HS-5 (cell line): ENCODE data around the gene TTBK1.
A peak's percentile ranks its signal among the peaks of the same experiment; 100 is the strongest.

Source experiments
- DNase-seq: peaks from one replicate; pipeline ENCODE4 v3.0.0-alpha.2; 2012; ENCODE audit warnings: low read depth

Gene TTBK1

GRCh38 chr6:43223175-43223574, 20.1 kb upstream of the TTBK1 start:
- DNase-seq, result no peak

GRCh38 chr6:43226192-43226851, 17.0 kb upstream of the TTBK1 start:
- DNase-seq, result no peak

DNA sequence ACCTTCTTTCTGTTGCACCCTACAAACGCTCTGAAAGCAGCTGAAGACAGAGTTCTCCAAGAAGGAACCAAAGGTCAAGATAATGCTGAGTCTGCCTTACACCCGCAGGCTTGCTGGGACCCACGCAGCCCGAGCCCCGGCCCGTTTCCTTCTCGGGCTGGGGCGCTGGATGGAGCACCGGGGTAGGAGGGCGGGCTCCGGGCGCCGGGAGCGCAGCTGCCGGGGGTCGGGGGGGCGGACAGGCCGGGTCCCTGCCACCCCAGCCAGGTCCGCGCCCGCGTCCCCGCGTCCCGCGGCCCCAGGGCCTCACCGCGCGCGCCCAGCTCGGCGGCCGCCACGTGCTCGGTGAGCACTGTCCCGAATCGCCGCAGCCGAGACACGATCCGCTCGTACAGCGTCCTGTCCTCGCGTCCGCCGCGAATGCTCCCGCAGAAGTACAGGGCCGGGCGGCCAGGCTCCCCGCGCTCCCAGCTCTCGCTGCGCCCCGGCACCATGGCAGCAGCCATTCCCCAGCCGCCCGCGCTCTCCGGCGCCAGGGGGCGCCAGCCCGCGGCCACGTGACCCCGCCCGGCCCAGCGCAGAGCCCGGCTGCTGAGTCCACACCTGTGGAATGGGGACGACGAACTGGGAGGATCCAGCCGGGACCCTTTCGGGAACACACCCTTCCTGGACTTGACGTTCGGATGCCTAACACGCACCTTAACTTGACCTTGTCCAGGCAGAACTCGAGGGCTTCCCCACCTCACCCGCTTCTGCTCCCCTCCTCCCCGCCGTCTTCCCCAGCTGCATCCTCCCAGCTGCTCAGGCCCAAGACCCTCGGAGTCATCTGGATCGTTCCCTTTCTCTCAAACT, 14.1 kb upstream of the TTBK1 start, which contains the start of gene DNPH1:
DNPH1 (minus strand) TSS at position 531 of the 852 bp plus-strand sequence; CDS start at position 506, 25 bp downstream.
- peak; percentile 32 for DNase-seq

- no peak for DNase-seq
Measured at GRCh38 chr6:43229803-43230620, 13.3 kb upstream of the TTBK1 start.

- no peak for DNase-seq
Measured at GRCh38 chr6:43231053-43231452, 12.2 kb upstream of the TTBK1 start.

DNA sequence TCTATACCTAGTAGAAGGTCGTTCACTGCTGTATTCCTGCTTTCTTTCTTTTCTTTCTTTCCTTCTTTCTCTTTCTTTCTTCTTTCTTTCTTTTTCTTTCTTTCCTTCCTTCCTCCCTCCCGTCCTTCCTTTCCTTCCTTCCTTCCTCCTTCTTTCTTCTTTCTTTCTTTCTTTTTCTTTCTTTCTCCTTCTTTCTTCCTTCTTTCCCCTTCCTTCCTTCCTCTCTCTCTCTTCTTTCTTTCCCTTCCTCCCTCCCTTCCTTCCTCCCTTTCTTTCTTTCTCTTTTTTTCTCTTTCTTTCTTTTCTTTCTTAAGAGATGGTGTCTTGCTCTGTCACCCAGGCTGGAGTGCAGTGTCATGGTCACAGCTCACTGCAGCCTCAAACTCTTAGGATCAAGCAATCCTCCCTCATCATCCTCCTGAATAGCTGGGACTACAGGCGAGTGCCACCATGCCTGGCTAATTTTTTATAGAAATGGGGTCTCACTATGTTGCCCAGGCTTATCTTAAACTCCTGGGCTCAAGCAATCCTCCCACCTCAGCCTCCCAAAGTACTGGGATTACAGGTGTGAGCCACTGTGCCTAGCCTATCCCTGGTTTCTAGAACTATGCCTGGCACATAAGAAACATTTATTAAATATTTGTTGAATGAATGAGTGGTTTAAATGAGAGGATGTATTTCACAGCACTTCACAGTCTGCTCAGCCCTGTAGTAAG, 11.4 kb upstream of the TTBK1 start:
- DNase-seq, result no peak

DNA sequence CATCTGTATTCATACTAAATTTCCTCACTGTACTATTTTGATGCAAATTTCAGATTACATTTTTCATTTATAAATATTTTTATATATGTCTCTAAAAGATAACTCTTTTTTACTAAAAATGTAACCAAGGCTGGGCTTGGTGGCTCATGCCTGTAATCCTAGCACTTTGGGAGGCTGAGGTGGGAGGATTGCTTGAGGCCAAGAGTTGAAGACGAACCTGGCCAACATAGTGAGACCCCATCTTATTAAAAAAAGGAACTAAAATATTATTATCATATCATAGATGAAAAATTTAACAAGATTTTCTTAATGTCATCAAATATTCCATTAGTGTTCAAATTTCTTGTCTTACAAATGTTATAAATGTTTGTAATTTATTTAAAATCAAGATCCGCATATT, 7.4 kb upstream of the TTBK1 start:
- DNase-seq, result no peak

- no peak for DNase-seq
Measured at GRCh38 chr6:43239054-43239453, 4.2 kb upstream of the TTBK1 start.

GRCh38 chr6:43240950-43241349, 2.3 kb upstream of the TTBK1 start:
- no peak for DNase-seq

DNA sequence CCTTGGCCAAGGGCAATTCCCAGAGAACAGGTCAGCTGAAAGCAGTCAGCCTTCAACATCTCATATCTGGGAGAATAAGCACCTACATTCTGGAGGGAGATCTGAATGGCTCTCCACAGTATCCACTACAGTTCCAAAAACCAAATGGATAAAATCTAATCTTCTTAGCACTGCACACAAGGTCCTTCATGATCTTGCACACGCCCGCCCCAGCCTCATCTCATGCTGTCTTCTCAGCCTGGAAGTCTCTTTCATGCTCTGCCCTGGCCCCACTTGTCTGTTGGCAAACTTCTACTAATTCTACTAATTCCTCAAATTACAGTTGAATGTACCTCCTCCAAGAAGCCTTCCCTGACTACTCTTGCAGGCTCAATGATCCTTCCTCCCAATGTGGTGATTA, 1.8 kb upstream of the TTBK1 start:
- no peak for DNase-seq

DNA sequence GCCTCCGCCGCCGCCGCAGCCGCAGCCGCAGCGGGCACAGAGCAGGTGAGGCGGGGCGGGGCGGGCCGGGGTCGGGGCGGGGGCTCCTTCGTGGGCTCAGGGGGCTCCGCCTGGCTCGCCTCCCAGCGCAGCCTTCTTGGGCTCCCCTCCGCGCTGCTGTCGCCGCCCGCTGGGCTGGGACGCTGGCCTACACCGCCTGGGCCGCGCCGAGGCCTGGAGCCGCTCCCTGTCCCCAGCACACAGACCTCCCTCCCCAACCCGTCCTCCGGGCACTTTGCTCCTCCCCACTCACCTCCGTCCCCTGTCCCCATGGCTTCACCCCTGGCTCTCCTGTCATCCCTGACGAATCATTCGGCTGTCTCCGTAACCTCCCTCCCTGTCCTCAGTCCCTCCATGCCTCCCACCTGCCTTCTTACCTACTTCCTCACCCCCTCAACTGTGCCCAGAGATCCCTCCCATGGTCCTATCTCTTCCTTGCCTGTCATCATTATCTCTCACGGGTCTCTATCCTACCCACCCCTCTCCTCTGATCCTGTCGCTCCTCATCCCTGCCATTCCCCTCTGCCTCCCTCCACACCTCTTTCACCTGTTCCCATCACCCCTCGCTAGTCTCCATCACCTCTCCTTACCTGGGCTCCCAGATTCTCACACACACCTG, 512 bp downstream of the TTBK1 start:
- DNase-seq, result no peak

- no peak for DNase-seq
Measured at GRCh38 chr6:43246301-43247113, 3.2 kb downstream of the TTBK1 start.

- DNase-seq, result no peak
Measured at GRCh38 chr6:43247114-43247999, 4.1 kb downstream of the TTBK1 start.

DNA sequence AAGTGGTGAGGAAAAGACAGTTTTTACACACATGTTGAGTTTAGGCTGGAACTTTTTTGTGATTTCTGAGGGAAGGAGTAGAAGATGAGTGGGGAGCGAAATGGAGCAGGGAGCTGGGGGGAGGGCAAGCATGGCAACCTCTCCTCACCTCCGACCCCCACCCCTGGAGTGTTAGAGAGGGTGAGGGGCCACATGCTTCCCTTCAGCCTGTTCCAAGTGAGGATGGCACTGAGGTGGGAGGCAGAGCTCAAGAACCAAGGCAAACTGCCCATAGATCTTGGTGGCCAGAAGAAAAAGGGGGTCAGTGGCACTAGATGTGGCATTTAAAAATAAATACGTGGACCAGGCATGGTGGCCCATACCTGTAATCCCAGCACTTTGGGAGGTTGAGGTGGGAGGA, 4.8 kb downstream of the TTBK1 start:
- DNase-seq, result no peak

DNA sequence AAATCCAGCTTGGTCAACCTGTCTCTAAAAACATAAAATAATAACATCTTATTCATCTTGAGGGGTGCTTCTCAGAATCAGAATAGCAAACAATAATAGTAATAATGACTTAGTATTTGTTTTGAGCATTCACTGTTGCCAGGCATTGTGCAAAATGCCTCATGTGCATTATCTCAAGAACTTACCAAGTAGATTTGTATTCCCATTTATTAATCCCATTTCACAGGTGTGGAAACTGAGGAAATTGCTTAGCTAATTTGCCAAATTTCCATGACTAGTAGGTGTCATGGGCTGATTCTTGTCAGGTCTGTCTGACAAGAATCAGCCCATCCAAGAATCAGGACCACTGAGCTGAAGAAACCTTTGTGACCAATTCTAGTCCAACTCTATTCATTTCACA, 5.5 kb downstream of the TTBK1 start:
- no peak for DNase-seq

DNA sequence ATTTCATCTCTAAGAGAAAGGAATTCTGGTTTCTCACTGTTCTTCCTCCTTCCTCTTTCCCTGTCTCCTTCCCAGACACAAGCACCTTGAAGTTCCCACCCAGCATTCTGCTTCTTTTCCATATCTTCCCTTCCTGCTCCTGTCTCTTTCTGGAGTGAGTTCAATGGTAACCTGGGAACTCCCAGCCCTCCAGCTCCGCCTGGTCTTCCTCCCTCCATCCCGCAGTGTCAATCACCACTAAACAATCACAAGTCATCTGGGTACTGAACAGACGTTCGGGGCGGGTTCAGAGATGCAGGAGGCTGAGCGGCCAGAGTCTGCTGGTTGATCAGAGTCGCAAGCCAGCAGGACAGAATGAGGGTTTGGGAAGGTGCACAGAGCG, 7.7 kb downstream of the TTBK1 start:
- no peak for DNase-seq

DNA sequence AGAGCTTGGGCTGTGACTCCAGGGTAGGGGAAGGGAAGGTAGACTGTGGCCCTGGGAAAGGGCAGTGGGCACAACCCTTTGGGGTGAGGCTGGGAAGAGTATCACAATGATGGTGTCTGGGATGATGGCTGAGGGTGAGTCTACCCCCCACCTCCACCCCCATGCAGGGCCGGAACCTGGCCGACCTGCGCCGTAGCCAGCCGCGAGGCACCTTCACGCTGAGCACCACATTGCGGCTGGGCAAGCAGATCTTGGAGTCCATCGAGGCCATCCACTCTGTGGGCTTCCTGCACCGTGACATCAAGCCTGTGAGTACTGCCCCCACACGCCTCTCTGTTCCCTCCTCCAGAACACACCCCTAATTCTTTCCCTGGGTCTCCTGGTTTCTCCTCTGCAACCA, 10.1 kb downstream of the TTBK1 start:
- DNase-seq, result no peak

DNA sequence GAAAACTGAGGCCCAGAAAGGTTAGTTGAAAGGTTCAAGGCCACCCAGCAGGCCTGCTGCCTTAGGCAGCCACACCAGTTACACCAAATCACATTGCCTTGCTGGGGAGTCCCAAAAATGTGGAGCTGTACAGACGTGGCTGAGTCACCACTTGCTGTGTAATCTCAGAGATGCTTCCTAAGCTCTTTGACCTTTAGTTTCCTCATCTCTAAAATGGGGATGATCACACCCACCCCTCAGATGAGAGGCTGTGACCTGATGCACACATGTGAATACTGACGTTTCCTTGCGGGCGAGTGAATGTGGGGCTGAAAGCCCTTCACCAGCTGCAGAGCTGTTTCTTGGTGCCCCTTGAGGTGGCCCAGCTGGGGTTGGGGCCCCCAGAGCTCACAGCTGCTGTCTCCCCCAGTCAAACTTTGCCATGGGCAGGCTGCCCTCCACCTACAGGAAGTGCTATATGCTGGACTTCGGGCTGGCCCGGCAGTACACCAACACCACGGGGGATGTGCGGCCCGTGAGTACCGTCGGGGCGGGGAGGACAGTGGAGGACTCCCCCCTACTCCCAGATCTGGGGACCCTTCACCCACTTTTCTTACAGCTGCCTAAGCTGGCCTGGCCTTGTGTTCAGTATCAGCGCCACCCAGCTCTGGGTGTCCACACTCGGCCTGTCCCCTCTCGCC, 11.0 kb downstream of the TTBK1 start:
- DNase-seq, result no peak

- no peak for DNase-seq
Measured at GRCh38 chr6:43254846-43255245, 11.6 kb downstream of the TTBK1 start.
